Stimulated activated CD8-positive, alpha-beta memory T cell treated with anti-CD3 and anti-CD28 coated beads, Interleukin-2, amount 100 ng/mL, for 1 hour (primary cell): ENCODE results near the gene EZR.
"Not testable (repeated sequence)": the region's sequence is repeated elsewhere in the genome, so short reads cannot be mapped to it uniquely, and the experiment has no call there.

Experiments used
- DNase-seq, 2 donors: peaks; one replicate each; pipeline ENCODE4 v3.0.0-alpha.2; 2020; ENCODE audit warnings: low read depth in 2 of 2

EZR gene

DNA sequence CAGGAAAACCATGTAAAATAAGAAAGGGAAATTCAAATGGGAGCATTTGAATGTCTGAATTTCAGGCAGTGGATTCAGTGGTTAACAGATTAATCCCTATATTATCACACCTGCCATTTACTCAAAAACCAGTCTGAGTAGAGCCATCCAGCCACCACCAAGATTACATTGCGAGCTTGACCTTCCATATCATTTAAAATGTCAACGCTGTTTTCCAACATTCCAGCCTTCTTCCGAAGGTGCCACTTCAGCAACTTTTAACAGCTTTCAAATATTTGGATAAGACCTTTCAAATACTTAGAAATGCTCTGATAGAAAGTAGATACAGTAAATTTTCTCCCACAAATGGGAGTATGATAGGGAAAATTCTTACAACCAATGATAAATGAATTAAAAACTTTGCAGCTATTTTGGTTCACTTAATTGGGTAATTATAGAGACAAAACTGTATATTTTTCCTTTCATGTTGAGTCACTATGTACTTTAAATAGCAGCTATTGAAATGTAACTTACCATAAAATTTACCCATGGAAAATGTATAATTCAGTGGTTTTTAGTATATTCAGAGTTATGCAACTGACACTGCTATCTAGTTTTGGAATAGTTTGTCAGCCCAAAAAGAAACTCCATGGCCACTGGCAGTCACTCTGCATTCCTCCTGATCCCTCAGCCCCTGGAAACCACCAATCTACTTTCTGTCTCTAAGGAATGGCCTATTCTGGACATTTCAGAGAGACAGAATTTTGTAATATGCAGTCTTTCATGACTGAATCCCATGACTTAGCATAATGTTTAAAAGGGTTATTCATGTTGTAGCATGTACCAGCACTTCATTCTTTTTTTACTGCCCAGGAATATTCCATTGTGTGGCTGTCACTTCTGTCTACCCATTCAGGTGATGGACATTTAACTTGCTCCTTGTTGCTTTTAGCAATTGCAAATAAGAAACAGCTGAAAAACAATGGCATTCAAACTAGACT, 21.5 kb downstream of the EZR start:
- DNase-seq: no peak

DNA sequence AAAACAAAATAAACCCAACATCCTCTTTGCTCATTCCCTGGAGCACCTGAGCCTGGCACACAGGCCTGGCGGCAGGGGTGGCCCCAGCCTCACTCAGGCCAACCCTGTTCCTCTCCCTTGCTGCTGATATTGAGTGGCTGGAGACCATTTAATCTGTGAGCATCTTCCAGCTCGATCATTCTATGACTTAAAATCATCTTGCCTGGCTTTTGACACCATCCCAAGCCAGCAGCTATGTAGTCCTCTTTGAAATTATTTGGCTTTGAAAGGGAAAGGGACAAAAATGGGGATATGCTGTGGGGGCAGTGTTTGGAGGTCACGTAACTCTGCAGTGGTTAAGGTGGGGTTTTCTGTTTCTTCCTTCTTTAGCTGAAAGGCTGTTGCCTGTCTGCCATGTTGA, 22.8 kb downstream of the EZR start:
- DNase-seq: no peak

DNA sequence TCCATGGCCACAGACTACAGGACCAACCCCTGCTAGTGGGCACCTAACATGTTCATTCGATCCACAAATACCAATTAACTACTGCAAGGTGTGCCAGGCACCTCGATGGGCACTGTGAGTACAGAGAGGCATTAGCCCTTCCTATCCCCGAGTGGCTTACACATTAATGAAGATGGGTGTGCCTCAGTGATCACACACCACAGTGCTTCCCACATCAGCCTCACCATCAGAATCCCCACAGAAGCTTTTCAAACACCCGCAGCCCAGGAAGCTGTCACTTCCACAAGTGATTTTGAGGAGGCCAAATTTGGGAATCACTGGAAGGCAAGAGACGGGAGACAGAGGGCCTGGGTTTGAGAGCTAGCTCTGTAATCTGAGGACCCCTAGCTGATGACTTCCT, 23.7 kb downstream of the EZR start:
- no peak for DNase-seq

DNA sequence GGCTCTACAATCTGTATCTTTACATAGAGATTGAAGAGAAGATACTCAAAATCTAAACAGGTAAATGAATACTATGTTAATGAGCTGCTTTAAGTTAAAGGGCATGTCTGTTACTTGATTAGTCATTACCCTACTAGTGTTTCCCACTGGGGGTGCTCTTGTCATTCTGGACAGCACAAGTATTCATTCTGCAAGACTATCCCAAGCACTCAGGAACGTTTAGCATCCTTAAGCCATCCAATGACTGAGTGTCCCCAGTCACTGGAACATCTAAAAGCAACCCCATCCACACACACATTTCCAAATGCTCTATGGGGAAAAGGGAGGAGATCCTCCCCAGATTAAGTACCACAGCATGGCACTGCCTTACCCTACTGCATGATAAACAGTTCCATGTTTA, 25.7 kb downstream of the EZR start:
- DNase-seq: no peak

DNA sequence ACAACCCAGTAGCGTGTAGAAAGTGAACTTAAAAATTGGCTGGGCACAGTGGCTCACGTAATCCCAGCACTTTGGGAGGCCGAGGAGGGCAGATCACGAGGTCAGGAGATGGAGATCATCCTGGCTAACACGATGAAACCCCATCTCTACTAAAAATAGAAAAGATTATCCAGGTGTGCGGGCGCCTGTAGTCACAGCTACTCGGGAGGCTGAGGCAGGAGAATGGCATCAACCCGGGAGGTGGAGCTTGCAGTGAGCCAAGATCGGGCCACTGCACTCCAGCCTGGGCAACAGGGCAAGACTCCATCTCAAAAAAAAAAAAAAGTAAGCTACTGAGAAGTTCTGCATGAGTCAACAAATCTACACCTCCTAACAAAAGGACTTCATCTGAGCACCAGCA, 26.7 kb downstream of the EZR start:
- DNase-seq: not testable (repeated sequence)

DNA sequence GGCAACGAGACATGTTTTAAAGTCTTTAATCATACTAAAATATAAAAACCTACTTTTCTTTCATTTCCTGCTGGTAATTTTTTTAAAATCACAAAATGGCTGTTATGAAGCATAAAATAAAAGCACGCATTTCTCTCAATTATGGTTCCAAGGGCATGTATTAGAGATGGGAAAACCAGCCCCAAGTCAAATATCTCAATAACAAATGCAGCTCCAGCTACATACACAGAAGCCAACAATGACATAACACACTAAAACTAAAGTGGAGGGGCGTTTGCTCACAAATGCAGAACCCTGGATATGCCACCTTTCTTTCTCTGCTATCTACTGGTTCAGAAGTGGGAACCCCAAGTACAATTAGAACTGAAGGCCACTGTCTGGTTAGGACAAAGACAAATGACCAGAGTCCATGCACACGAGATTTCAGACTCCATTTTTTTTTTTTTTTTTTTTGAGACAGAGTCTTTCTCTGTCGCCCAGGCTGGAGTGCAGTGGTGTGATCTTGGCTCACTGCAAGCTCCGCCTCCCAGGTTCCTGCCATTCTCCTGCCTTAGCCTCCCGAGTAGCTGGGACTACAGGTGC, 27.8 kb downstream of the EZR start:
- DNase-seq: no peak

DNA sequence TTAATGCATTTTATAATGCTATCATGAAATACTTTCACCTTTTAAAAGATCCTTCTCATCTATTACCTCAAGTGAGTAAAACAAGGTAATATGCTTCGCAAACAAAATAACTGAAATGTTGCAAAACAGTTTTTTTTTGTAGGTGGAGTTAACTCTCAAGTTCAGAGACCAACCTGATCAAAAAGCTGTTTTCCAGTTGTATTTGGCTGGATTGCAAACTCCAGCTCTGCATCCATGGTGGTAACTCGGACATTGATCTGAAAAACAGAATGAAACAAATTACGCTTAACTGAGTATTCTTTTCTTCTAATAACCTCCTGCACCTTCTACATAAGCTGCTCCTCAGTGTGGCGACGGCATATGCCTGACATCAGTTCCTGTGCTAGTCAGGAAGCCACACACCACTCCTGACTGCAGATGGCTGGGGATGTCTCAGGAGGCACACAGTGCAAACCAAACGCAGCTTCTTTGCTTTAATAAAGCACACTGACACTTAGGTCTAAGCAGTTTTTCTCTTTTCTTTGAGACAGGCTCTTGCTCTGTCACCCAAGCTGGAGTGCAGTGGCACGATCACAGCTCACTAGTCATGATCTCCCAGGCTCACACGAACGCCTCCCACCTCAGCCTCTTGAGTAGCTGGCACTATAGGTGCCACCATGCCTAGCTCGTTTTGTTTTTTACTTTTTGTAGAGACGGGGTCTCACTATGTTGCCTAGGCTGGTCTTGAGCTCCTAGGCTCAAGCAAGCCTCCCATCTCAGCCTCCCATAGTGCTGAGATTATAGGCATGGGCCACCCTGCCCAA, 29.9 kb downstream of the EZR start:
- DNase-seq: no peak

DNA sequence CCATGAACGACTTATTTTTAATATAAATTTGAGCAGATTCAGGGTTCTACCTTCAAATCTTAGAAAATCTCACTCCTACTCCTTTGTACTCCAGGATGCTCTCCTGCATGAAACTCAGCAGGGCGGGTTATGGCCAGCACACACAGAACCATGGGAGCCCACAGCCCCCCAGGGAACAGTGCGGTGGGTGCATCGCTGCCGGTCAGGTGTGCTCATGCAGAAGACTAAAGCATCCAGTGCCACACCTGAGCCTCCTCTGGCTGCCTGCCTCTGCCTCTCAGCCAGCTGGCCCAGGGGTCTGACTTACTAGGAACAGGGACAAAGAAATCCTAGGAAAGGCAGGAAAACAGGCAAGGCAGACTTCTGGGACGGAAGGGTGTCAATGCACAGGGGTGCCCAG, 31.8 kb downstream of the EZR start:
- no peak for DNase-seq

DNA sequence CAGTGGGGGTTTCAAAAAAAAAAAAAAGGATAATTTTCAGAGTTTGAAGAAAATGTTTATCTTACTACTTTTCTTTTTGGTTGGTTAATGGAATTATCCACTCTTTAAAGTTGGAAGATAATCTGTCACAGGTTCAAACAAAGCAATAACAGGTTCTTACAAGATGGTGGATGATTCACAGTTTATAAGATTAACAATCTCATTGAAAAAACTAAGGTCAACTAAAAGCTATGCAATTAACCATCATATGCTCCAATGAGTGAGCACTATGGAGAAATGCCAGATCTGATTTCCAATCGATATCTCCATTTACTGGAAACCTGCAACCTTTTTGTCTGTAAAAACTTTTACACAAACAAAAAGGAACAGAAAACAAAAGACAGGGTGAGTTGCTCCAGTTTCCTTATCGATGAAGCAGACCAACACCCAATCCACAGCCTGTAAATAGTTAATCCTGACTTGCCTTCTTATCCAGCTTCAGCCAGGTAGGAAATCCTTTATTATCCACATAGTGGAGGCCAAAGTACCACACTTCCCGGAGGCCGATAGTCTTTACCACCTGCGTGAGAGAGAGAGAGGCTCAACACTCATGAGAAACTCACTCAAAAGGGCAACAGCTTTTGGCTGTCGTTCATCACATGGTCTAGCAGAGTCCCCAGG, 32.4 kb downstream of the EZR start:
- DNase-seq: no peak

DNA sequence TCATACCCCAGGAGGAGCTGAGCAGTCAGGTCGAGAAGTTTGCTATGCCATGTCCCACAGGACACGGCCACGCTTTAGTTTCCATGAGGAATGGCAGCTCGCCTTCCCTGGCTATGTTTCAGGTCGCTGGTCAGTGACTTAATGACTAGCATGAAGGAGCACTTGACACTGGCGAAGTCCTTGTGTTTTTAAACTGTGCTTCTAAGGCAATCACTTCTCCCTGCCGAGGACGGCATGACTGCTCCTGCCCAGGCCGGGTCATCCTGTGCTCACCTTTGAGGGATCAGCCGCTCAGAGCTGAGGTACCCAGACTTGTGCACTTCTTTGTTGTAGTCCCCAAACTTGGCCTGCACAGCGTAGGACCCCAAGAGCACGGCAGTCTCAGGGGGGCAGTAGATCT, 34.1 kb downstream of the EZR start:
- no peak for DNase-seq

DNA sequence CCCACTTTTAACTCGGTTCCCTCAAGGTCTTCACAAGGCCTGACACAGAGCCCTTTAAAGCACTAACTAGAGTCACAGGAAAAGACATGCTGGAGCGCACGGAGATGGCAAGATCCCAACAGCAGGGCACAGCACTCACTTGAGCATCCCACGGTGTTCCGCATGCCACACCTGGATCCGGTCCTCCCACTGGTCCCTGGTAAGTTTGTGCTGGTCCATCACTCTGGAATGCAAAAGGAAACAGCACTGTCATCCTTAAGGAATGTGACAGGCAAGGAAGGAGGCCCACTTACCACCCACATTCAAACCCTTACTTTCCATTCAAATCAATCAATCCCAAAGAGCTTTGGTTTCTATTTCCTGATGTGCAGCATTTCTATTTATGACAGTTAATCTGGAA, 34.7 kb downstream of the EZR start:
- no peak for DNase-seq

DNA sequence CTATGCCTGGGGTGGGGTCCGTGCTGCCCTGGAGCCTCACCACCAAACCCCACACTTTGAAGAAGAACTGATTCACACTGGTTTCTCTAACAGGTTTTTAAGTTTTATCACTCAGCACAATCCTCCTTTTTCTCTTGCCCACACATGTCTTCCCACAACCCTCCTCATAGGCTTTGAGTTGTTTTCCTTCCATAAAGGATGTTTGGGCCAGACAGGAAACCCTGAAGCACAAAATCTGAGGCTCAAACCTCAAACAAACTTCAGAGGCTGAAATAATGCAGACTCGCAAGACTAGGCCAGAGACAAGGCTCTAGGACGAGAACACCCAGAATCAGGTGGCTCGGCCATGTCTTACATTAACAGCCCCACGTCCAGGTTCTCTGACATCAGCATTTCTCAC, 35.3 kb downstream of the EZR start:
- DNase-seq: no peak

DNA sequence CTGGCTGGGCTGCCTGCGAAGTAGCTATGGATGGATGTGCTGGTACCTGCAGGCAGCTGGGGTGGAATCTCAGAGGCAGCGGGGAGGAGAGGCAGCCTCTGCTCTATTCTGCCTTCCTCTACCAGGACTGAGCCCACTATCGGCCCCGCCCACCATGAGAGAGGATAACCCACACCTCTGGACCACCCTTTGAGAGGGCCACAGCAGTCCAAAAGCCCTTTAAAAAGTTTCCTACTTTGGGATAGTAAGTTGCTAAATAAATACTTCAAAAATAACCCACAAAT, 36.1 kb downstream of the EZR start:
- no peak for DNase-seq

DNA sequence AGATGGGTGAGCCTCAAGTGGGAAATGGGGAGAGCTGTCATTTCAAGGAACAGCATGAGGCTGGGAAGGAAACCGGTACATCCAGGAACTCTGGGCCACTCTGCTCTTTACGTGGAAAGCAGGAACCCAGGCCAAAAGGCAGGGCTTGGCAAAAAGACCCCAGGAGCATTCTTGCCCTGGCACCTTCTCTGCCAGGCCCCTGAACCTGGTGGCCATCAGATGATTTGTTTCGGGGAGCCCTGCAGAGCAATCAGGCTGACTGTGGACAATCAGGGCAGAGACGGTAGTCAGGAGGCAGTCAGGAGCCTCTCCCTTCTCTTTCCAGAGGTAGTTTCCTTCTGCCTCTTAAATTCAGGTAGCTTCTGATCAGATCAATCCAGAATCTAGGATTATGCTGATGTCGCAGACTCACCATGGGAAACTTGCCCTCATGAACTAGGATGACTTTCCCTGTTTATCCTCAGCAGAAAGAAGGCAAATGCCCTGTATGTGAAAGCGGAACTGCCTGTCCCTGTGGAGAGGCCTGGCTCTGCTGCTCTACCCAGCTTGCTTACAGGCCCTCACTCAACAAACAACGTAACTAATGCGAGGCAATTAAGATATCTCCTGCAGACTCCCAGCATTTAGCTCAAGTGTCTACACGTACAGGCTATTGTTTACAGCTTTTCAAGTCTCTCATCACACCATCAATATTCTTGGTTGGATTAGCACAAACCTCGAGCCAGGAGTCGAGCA, 36.6 kb downstream of the EZR start:
- DNase-seq: no peak

DNA sequence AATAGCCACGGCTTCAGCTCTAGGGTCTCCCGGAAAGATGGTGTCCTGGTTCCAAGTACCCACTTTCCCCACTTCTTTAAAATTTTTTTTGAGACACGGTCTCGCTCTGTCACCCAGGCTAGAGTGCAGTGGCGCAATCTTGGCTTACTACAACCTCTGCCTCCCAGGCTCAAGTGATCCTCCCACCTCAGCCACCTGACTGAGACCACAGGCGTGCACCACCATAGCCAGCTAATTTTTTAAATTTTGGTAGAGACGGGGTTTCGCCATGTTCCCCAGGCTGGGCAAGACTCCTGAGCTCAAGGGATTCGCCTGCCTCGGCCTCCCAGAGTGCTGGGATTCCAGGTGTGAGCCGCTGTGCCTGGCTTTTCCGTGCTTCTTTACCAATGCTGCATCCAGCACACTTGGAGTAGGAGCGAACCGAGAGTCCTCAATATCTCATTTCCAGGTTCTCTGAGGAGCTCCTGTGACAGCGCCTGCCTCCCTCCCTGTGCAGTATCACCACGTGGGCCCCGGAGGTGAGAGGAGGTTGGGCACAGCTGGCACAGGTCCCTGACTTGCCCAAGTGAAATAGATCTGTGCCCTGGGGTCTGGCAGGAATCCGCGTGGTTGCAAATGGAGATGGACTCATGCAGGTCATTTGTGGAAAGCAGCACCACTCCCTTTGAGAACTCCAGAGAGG, 37.3 kb downstream of the EZR start:
- no peak for DNase-seq

DNA sequence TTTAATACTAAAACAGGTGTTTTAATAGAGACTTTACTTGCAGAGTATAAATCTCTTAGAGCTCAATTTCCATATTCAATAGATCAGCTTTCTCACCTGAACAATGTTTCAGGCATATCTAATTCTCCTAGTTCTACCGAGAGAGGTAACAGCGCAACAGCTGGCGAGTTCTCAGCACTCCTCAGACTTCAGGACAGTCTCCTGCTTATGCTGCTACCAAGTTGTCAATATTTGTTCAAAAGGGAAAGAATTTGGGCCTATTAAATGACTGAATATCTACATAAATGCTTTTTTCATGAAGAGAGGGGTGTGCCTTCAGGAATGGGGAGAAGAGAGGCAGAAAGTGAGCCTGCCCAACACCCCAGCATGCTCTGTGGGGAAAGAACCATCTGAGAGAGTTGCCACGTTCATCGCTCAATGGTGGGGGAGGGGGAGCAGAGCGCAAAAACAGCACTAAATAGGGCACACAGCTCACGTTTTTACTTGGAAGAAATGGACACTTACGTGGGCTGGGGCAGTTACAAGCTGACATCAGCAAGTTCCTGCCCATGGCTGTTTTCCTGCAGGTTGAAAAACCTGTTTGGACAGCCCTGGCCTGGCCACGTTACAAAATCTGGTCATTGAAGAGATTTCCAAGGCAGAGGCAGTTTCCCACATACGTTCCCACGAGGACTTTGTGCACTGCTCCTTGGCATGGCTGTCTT, 38.0 kb downstream of the EZR start:
- DNase-seq: no peak

DNA sequence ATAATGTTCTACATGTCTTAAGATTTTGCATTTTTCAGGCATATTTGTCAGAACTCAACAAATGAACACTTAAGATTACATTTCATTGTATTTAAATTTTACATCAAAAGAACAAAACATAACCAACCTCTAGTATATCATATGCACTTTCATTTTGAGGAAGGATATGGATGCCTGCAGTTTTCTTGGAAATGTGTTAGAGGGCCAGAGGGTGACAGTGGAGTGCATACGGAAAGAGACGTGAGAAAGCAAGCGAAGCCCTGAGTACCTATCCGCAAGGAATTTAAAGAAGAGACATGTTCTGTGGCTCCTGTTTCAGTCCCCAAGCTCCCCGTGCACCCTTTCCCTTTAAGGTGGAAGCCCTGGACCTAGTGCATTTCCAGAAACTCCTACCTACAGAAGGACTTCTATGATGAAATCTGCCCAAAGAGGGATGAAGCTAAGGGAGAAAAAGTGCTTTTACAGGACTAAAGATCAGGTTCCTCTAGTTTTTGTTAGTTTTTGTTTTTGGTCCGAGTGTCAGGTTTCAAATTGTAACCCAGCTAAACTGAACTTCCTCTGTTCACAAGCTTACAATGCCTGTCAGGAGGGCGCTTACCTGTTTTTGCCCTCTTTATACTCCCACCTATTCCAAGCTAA, 38.8 kb downstream of the EZR start:
- DNase-seq: no peak

DNA sequence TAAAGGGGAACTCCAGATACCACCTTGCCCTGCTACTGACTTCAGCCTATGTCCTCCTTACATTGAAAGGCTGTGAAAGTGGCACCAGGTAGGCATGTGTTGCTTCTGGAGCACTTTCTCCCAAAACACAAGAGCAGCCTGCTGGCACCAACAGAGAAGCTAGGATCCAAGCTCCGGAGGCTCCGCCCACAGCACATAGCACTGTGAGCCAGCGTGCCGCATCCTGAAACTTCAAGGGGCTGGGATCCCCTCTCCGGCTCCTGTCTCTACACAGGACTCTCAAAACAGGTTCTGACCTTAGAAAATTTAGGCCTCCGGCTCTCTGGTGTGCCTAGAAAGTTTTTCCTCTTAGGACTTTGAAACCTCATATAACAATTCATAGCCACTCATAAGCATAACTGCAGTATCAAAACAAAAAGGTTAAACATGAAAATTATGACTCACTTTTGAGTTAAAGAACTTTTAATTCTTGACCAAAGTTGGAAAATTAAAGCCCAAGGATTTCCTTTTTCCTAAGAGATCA, 41.1 kb downstream of the EZR start:
- DNase-seq: no peak

DNA sequence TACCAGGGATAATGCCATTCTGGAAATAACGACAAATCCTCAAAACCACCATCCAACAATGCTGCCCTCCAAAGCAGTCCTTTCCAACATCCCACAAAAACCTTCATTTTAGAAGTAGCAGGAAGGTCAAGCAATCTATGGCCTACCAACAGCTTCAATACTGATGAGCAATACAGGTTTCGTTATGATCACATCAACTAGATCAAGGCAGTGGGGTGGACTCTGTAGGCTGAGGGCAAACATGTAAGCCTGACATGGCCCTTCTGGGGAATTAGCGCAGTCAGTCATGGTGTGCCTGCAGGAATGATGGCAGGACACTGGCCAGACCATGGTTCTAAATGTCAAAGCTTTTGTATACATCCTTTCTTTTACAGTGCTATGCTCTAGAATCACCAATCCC, 41.7 kb downstream of the EZR start:
- no peak for DNase-seq

DNA sequence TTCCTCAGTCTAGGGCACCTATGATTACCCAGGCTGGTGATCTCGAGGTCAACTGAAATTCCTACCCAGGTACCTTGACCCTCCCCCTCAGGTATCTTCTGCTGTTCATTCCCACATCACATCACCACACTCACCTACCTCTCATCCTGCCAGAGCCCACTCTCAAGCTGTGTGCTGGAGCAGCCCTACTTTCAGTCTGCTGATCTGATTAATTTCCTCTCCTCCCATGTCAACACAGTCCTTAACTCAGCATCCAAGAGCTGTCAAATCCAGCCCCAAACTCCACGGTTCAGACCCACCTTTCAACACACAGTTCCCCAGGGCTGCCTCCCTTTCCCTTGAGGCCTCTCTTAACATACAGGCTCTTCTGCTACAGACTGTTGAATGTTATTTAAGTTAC, 42.4 kb downstream of the EZR start:
- no peak for DNase-seq
